Mesendoderm (in vitro differentiated cells): Measurements from ENCODE around the gene PLCXD1.
A peak's percentile ranks its signal among the peaks of the same experiment; 100 is the strongest.

Experiments used
- DNase-seq: peaks from one replicate; pipeline ENCODE4 v3.0.0; 2013
- H2AK5ac ChIP-seq: 2 replicates; pipeline ENCODE4 v1.6.1; 2013; ENCODE audit warnings: low read length, inconsistent platforms
- H2BK120ac ChIP-seq: 2 replicates; pipeline ENCODE4 v1.6.1; 2013; ENCODE audit warnings: low read depth, mild to moderate bottlenecking, low read length, moderate library complexity, mixed read lengths
- H2BK15ac ChIP-seq: replicated peaks from 2 replicates; pipeline ENCODE4 v1.6.1; 2013; ENCODE audit warnings: low read depth, mild to moderate bottlenecking, moderate library complexity
- H2BK5ac ChIP-seq: 2 replicates; pipeline ENCODE4 v1.6.1; 2013; ENCODE audit warnings: low read length, inconsistent platforms
- H3K18ac ChIP-seq: 2 replicates; pipeline ENCODE4 v1.6.1; 2013; ENCODE audit warnings: mild to moderate bottlenecking, low read length, mixed read lengths
- H3K23ac ChIP-seq: one replicate; pipeline ENCODE4 v1.6.1; 2013; ENCODE audit warnings: low read length
- H3K27ac ChIP-seq: 2 replicates; pipeline ENCODE4 v1.5.1; 2013; ENCODE audit warnings: low read depth, mild to moderate bottlenecking, inconsistent platforms, low read length, moderate library complexity
- H3K27me3 ChIP-seq: 2 replicates; pipeline ENCODE4 v1.6.1; 2013; ENCODE audit warnings: low read length, control low read depth, mild to moderate bottlenecking, inconsistent platforms; ENCODE audit not compliant: insufficient read depth, poor library complexity
- H3K36me3 ChIP-seq: 2 replicates; pipeline ENCODE4 v1.6.1; 2013; ENCODE audit warnings: low read length, inconsistent platforms; ENCODE audit not compliant: control insufficient read depth, insufficient read depth
- H3K4ac ChIP-seq: one replicate; pipeline ENCODE4 v1.6.1; 2013; ENCODE audit warnings: low read depth, mild to moderate bottlenecking, low read length, moderate library complexity
- H3K4me1 ChIP-seq: 2 replicates; pipeline ENCODE4 v1.6.1; 2013; ENCODE audit warnings: low read depth, low read length, inconsistent platforms; ENCODE audit not compliant: control insufficient read depth
- H3K4me2 ChIP-seq: 2 replicates; pipeline ENCODE4 v1.6.1; 2013; ENCODE audit warnings: low read length
- H3K4me3 ChIP-seq: 2 replicates; pipeline ENCODE4 v1.5.1; 2013; ENCODE audit warnings: mild to moderate bottlenecking, low read length
- H3K56ac ChIP-seq: one replicate; pipeline ENCODE4 v1.6.1; 2013; ENCODE audit warnings: low read length
- H3K79me1 ChIP-seq: 2 replicates; pipeline ENCODE4 v1.6.1; 2013; ENCODE audit warnings: low read length, inconsistent platforms
- H3K79me2 ChIP-seq: 2 replicates; pipeline ENCODE4 v1.6.1; 2013; ENCODE audit warnings: mild to moderate bottlenecking, low read length; ENCODE audit not compliant: control insufficient read depth, insufficient read depth
- H3K9ac ChIP-seq: 2 replicates; pipeline ENCODE4 v1.6.1; 2013; ENCODE audit warnings: low read length, inconsistent platforms
- H4K5ac ChIP-seq: one replicate; pipeline ENCODE4 v1.6.1; 2013; ENCODE audit warnings: low read length
- H4K8ac ChIP-seq: one replicate; pipeline ENCODE4 v1.6.1; 2013; ENCODE audit warnings: low read depth, mild to moderate bottlenecking, control low read depth, low read length, moderate library complexity
- WGBS: extraction: QIAGEN DNeasy Blood & Tissue Kit; methylation state at CpG from one replicate; pipeline ENCODE4 v1.1.7; 2013; ENCODE audit warnings: low lambda C conversion rate, missing lambda C conversion rate; ENCODE audit not compliant: insufficient coverage; ENCODE audit errors: extremely low coverage; 5-methylcytosine and 5-hydroxymethylcytosine counted together

Gene PLCXD1

GRCh38 chrX:265502-265901 is 15.7 kb upstream of the PLCXD1 start:
- Histone ChIP-seq H3K56ac (no peak overlapping the region), H4K5ac (no peak overlapping the region), H3K79me2 (no peaks in the 10 kb centered on the region), H3K9ac (no peak overlapping the region), H2AK5ac (no peak overlapping the region), H3K4ac (no peak overlapping the region), H3K27ac (no peak overlapping the region), H2BK5ac (no peak overlapping the region), H3K4me3 (no peak overlapping the region), H3K4me1 (no peaks in the 10 kb centered on the region), H2BK15ac (no peak overlapping the region), H3K4me2 (no peak overlapping the region), H3K27me3 (no peaks in the 10 kb centered on the region), H3K23ac (no peak overlapping the region), H4K8ac (no peak overlapping the region), H3K79me1 (no peaks in the 10 kb centered on the region), H2BK120ac (no peak overlapping the region), H3K18ac (no peak overlapping the region), H3K36me3 (no peaks in the 10 kb centered on the region)
- WGBS = no CpG with 5 or more reads among the region's 8 CpGs
- no peak for DNase-seq

GRCh38 chrX:267771-268261 is 13.4 kb upstream of the PLCXD1 start:
- no peak overlapping the region for H2BK120ac ChIP-seq
- no peaks in the 10 kb centered on the region for H3K27me3 ChIP-seq
- WGBS = no CpG with 5 or more reads among the region's 33 CpGs
- H3K79me2 ChIP-seq = no peaks in the 10 kb centered on the region
- H2BK15ac ChIP-seq = no peak overlapping the region
- H3K4me1 ChIP-seq = no peaks in the 10 kb centered on the region
- no peak for DNase-seq
- H3K36me3 ChIP-seq = no peaks in the 10 kb centered on the region
- H3K4me3 ChIP-seq = no peak overlapping the region
- H4K5ac ChIP-seq = no peak overlapping the region
- H3K79me1 ChIP-seq = no peaks in the 10 kb centered on the region
- H3K9ac ChIP-seq = no peak overlapping the region
- no peak overlapping the region for H3K27ac ChIP-seq
- H3K4me2 ChIP-seq = no peak overlapping the region
- H2AK5ac ChIP-seq = no peak overlapping the region
- H3K18ac ChIP-seq = no peak overlapping the region
- no peak overlapping the region for H4K8ac ChIP-seq
- no peak overlapping the region for H3K56ac ChIP-seq
- H2BK5ac ChIP-seq = no peak overlapping the region
- H3K23ac ChIP-seq = no peak overlapping the region
- H3K4ac ChIP-seq = no peak overlapping the region

GRCh38 chrX:270848-271367 is 10.3 kb upstream of the PLCXD1 start:
- Histone ChIP-seq H2BK5ac (no peak overlapping the region), H2BK120ac (no peak overlapping the region), H3K79me2 (no peaks in the 10 kb centered on the region), H3K36me3 (no peaks in the 10 kb centered on the region), H4K8ac (no peak overlapping the region), H3K79me1 (no peaks in the 10 kb centered on the region), H3K4ac (no peak overlapping the region), H3K9ac (no peak overlapping the region), H4K5ac (no peak overlapping the region), H3K4me2 (no peak overlapping the region), H3K4me3 (no peak overlapping the region), H2BK15ac (no peak overlapping the region), H3K18ac (no peak overlapping the region), H3K23ac (no peak overlapping the region), H2AK5ac (no peak overlapping the region), H3K56ac (no peak overlapping the region), H3K27ac (no peak overlapping the region), H3K4me1 (peaks cover 2% of the 10 kb centered on the region), H3K27me3 (no peaks in the 10 kb centered on the region)
- WGBS = no CpG with 5 or more reads among the region's 21 CpGs
- DNase-seq = no peak

- no peak overlapping the region for H2BK15ac ChIP-seq
- no peak overlapping the region for H2BK5ac ChIP-seq
- H3K4me1 ChIP-seq = peaks cover 5% of the 10 kb centered on the region
- peak overlapping the region; percentile 30 for H2BK120ac ChIP-seq
- no peak overlapping the region for H4K8ac ChIP-seq
- H3K18ac ChIP-seq = peak overlapping the region; percentile 65
- H3K27ac ChIP-seq = peak overlapping the region; percentile 68
- H3K23ac ChIP-seq = no peak overlapping the region
- H3K79me1 ChIP-seq = peaks cover 2% of the 10 kb centered on the region
- H3K4me3 ChIP-seq = no peak overlapping the region
- H3K56ac ChIP-seq = peak overlapping the region; percentile 80
- peak overlapping the region; percentile 63 for H3K9ac ChIP-seq
- peak; percentile 81 for DNase-seq
- no peaks in the 10 kb centered on the region for H3K27me3 ChIP-seq
- H2AK5ac ChIP-seq = no peak overlapping the region
- peak overlapping the region; percentile 68 for H3K4me2 ChIP-seq
- WGBS = no CpG with 5 or more reads among the region's 16 CpGs
- no peaks in the 10 kb centered on the region for H3K36me3 ChIP-seq
- no peaks in the 10 kb centered on the region for H3K79me2 ChIP-seq
- H3K4ac ChIP-seq = peak overlapping the region; percentile 66
- H4K5ac ChIP-seq = no peak overlapping the region
These were observed 6.2 kb upstream of the PLCXD1 start for GRCh38 chrX:274904-275475.

GRCh38 chrX:275476-275966 is 5.7 kb upstream of the PLCXD1 start:
- peak overlapping the region; percentile 65 for H3K18ac ChIP-seq
- no peak overlapping the region for H4K8ac ChIP-seq
- DNase-seq = no peak
- no peak overlapping the region for H2BK15ac ChIP-seq
- no peak overlapping the region for H3K4me3 ChIP-seq
- H3K79me1 ChIP-seq = peaks cover 2% of the 10 kb centered on the region
- no peaks in the 10 kb centered on the region for H3K36me3 ChIP-seq
- H3K27me3 ChIP-seq = no peaks in the 10 kb centered on the region
- no CpG with 5 or more reads among the region's 32 CpGs for WGBS
- H3K56ac ChIP-seq = peak overlapping the region; percentile 80
- H2BK5ac ChIP-seq = no peak overlapping the region
- no peak overlapping the region for H4K5ac ChIP-seq
- H3K27ac ChIP-seq = peak overlapping the region; percentile 68
- H3K4me1 ChIP-seq = peaks cover 5% of the 10 kb centered on the region
- peak overlapping the region; percentile 45 for H3K23ac ChIP-seq
- peak overlapping the region; percentile 66 for H3K4ac ChIP-seq
- H2AK5ac ChIP-seq = no peak overlapping the region
- peak overlapping the region; percentile 30 for H2BK120ac ChIP-seq
- H3K79me2 ChIP-seq = no peaks in the 10 kb centered on the region
- H3K4me2 ChIP-seq = peak overlapping the region; percentile 68
- peak overlapping the region; percentile 63 for H3K9ac ChIP-seq
